H1 (cell line): ENCODE measurements around the gene SULT2B1. TPM values are rescaled to one million over a fixed set of nuclear protein-coding genes. Genes with fewer than 3 reads are reported as not detected.

ENCODE experiments used
- polyA plus RNA-seq, 7 experiments: library from polyadenylated mRNA; depleted of rRNA in 3 of 7; stranded (reverse) in 5 of 7; unstranded in 2 of 7; fragments of >200 nt in 5 of 7; fragments of 200-250 nt in 2 of 7; gene quantifications; 1 replicate in 5 of 7; 2 replicates in 1 of 7; 4 replicates in 1 of 7; pipeline versions ENCODE4 v1.2.1 to v1.2.3, GENCODE V29; 2011 to 2013; ENCODE audit warnings: missing spikeins in 2 of 7, mixed read lengths in 2 of 7
- total RNA-seq: library from RNA; stranded (reverse); fragmentation: NEBNext Ultra II Directional; extraction: Animal tissue kit (Norgen Biotek cat#: 25700); gene quantifications from 2 replicates; pipeline ENCODE4 v1.2.1, GENCODE V29; 2021
- TF ChIP-seq, protein P1 (sequence below): fragments of 300-600 bp; sonication (generic); IDR thresholded peaks from 2 replicates; pipeline ENCODE4 v1.7.1; 2012; ENCODE audit warnings: low read length, moderate library complexity, mild to moderate bottlenecking, inconsistent platforms; ENCODE audit not compliant: insufficient replicate concordance

Gene SULT2B1
- total and polyA plus RNA-seq, 2 of the 8 experiments (the other 6 are each of a cell fraction or from before 2014, with no cell fraction given) = 1.5 to 2.6 TPM

- TF ChIP-seq, protein P1, sequence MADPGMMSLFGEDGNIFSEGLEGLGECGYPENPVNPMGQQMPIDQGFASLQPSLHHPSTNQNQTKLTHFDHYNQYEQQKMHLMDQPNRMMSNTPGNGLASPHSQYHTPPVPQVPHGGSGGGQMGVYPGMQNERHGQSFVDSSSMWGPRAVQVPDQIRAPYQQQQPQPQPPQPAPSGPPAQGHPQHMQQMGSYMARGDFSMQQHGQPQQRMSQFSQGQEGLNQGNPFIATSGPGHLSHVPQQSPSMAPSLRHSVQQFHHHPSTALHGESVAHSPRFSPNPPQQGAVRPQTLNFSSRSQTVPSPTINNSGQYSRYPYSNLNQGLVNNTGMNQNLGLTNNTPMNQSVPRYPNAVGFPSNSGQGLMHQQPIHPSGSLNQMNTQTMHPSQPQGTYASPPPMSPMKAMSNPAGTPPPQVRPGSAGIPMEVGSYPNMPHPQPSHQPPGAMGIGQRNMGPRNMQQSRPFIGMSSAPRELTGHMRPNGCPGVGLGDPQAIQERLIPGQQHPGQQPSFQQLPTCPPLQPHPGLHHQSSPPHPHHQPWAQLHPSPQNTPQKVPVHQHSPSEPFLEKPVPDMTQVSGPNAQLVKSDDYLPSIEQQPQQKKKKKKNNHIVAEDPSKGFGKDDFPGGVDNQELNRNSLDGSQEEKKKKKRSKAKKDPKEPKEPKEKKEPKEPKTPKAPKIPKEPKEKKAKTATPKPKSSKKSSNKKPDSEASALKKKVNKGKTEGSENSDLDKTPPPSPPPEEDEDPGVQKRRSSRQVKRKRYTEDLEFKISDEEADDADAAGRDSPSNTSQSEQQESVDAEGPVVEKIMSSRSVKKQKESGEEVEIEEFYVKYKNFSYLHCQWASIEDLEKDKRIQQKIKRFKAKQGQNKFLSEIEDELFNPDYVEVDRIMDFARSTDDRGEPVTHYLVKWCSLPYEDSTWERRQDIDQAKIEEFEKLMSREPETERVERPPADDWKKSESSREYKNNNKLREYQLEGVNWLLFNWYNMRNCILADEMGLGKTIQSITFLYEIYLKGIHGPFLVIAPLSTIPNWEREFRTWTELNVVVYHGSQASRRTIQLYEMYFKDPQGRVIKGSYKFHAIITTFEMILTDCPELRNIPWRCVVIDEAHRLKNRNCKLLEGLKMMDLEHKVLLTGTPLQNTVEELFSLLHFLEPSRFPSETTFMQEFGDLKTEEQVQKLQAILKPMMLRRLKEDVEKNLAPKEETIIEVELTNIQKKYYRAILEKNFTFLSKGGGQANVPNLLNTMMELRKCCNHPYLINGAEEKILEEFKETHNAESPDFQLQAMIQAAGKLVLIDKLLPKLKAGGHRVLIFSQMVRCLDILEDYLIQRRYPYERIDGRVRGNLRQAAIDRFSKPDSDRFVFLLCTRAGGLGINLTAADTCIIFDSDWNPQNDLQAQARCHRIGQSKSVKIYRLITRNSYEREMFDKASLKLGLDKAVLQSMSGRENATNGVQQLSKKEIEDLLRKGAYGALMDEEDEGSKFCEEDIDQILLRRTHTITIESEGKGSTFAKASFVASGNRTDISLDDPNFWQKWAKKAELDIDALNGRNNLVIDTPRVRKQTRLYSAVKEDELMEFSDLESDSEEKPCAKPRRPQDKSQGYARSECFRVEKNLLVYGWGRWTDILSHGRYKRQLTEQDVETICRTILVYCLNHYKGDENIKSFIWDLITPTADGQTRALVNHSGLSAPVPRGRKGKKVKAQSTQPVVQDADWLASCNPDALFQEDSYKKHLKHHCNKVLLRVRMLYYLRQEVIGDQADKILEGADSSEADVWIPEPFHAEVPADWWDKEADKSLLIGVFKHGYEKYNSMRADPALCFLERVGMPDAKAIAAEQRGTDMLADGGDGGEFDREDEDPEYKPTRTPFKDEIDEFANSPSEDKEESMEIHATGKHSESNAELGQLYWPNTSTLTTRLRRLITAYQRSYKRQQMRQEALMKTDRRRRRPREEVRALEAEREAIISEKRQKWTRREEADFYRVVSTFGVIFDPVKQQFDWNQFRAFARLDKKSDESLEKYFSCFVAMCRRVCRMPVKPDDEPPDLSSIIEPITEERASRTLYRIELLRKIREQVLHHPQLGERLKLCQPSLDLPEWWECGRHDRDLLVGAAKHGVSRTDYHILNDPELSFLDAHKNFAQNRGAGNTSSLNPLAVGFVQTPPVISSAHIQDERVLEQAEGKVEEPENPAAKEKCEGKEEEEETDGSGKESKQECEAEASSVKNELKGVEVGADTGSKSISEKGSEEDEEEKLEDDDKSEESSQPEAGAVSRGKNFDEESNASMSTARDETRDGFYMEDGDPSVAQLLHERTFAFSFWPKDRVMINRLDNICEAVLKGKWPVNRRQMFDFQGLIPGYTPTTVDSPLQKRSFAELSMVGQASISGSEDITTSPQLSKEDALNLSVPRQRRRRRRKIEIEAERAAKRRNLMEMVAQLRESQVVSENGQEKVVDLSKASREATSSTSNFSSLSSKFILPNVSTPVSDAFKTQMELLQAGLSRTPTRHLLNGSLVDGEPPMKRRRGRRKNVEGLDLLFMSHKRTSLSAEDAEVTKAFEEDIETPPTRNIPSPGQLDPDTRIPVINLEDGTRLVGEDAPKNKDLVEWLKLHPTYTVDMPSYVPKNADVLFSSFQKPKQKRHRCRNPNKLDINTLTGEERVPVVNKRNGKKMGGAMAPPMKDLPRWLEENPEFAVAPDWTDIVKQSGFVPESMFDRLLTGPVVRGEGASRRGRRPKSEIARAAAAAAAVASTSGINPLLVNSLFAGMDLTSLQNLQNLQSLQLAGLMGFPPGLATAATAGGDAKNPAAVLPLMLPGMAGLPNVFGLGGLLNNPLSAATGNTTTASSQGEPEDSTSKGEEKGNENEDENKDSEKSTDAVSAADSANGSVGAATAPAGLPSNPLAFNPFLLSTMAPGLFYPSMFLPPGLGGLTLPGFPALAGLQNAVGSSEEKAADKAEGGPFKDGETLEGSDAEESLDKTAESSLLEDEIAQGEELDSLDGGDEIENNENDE = no peak
Measured at GRCh38 chr19:48624067-48624594, 72.2 kb downstream of the SULT2B1 start (continued).
